NCI-H524 treated with DMSO at 0.1 percent for 48 hours (cell line): ENCODE data around the gene KATNBL1.
"Not testable (repeated sequence)": the region's sequence is repeated elsewhere in the genome, so short reads cannot be mapped to it uniquely, and the experiment has no call there.

Experiments used
- DNase-seq: peaks from one replicate; lab custom pipeline; 2025; lab: John Stamatoyannopoulos, UW

KATNBL1 gene

DNA sequence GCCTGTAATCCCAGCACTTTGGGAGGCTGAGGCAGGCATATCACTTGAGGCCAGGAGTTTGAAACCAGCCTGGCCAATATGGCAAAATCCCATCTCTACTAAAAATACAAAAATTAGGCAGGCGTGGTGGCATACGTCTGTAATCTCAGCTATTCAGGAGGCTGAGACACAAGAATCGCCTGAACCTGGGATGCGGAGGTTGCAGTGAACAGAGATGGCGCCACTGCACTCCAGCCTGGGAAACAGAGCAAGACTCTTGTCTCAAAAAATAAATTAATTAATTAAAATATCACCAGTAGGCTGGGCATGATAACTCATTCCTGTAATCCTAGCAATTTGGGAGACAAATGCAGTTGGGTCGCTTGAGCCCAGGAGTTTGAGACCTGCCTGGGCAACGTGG lies 16.6 kb downstream of the KATNBL1 start:
- DNase-seq = not testable (repeated sequence)

DNA sequence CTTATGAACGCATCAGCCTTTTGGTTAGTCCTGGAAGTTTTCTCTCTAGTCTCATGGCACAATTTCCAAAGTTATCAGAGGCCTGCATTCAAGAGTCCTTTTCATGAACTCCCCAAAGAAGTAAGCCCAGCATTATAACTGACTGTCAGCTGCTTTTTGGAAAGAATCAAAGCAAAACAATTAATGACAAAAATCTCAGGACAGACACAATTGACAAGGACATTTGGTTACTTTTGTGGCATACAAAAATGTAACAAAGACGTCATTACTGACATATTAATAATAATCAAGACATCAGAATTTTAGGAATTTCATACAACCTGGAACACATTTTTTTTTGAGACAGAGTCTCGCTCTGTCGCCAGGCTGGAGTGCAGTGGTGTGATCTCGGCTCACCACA lies 21.2 kb downstream of the KATNBL1 start:
- no peak for DNase-seq

DNA sequence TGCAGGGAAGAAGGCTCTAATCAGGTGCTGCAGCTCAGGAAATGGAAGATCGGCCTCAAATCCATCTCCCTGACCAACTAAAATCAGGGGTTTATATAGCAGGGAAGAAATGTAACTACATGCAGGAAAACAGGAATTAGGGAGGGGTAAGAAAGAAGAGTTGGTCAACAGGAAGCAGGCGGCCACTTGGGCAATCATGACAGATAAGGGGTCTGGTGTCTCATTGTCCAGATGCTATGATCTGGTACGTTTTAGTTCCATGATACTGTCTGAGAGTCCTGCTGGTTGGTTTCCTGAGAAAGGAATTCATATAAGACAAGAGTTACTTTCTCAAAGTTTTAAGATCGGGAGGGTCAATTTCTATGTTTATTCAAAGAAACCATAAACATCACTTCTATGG lies 24.2 kb downstream of the KATNBL1 start:
- DNase-seq = no peak

DNA sequence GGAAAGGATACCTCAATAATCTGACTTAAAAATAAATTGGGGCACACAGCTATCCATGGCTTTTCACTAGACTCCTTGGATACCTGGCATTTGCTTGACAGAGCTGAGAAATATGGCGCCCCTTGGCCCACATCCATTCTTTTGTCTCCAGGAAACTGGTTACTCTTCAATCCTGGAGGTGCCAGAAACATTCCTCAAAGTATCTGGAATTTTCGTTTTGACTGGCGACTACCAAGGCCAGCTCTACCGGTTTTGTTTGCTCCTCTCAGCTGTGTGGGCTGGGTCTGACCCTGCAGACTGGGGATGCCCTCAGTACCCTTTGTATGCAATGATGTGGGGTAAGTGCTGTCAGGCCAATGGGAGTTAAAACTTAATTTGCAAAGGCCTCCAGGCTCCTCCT lies 27.0 kb downstream of the KATNBL1 start:
- no peak for DNase-seq

GRCh38 chr15:34179234-34179633 lies 30.7 kb downstream of the KATNBL1 start:
- DNase-seq = no peak

GRCh38 chr15:34165987-34166573 lies 43.8 kb downstream of the KATNBL1 start:
- not testable (repeated sequence) for DNase-seq

DNA sequence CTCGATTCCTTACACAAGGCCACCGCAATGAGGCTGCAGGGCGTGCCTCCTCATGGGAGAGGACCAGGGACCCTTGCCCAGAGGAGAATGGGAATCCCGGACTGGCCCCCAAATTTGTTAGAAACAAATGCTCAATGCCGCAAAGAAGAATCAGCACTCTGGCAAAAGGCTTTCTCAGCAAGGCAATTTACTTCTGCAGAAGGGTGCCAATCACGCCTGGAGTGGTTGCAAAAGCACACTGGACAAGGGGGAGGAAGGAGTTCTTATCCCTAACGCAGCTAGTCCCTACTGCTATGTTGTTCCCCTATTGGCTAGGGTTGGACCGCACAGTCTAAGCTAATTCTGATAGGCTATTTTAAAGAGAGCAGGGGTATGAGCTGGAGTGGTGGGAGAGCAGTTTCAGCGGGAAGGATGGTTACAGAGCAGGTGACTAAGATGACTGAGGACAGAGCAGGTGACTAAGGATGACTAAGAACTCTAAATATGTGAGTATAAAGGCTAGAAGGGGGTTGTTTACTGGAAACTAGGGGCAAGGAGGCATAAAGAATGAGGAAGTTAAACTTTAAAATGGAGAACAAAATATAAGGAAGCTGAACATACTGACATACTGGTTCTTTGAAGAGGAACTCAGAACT lies 48.5 kb downstream of the KATNBL1 start:
- no peak for DNase-seq

DNA sequence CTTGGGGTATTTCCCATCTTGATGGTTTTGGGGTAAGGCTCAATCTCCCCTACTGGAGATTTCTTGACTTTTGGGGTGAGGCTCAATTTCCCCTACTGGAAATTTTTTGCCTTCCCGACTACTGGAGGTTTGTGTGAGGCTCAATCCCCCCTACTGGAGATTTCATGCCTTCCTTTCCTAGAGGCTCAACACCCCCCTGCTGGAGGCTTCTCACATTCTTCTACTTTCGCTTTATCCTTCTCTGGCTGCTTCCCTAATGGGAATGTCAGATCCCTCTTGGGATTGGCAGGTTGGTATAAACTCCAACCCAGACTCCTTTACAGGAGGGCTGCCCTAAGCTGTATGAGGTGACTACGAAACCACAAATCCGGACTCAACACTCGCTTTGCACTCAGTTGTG lies 49.2 kb downstream of the KATNBL1 start:
- DNase-seq = no peak

GRCh38 chr15:34158355-34158754 lies 51.5 kb downstream of the KATNBL1 start:
- DNase-seq = no peak

DNA sequence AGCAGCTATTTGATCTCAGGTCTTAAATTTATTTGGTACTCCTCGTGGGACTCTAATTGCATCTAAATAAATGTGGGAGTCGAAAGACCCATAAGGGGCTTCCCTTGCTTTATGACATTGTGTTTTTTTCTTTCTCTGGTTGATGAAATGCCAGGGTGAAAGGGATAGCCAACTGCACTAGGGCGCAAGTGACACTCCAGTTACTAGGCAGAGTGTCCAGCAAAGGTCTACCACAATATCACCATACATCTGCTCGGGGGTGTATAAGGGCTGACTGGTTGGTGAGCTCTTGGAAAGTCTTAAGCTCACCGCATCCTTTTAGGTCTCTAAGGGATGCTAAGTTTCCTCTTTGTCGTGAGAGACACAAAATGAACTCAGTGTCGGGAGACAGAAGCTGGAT lies 54.0 kb downstream of the KATNBL1 start:
- DNase-seq = no peak

GRCh38 chr15:34154725-34155204 lies 55.1 kb downstream of the KATNBL1 start:
- DNase-seq = no peak

GRCh38 chr15:34147371-34148140 lies 62.3 kb downstream of the KATNBL1 start:
- DNase-seq = no peak

DNA sequence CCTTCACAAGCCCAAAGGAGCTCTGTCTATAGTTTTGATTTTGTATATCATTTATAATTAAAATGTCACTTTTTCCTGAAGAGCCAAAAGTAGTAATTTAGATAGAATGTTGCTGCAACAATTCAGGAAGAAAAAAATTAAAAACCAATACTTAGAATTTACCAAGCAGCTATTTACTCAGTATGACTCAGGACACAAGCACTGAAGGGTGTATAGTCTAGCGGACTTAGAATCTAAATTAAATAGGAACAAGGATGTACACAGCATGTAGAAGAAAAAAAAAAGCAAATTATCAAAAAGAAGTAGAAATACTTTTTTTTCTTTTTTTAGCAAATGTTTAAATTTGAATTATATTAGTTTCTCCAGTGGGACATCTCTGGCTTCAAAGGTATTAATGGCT lies 76.4 kb downstream of the KATNBL1 start:
- DNase-seq = no peak

GRCh38 chr15:34132881-34133280 lies 77.0 kb downstream of the KATNBL1 start:
- no peak for DNase-seq

GRCh38 chr15:34128898-34129297 lies 81.0 kb downstream of the KATNBL1 start:
- DNase-seq = no peak

DNA sequence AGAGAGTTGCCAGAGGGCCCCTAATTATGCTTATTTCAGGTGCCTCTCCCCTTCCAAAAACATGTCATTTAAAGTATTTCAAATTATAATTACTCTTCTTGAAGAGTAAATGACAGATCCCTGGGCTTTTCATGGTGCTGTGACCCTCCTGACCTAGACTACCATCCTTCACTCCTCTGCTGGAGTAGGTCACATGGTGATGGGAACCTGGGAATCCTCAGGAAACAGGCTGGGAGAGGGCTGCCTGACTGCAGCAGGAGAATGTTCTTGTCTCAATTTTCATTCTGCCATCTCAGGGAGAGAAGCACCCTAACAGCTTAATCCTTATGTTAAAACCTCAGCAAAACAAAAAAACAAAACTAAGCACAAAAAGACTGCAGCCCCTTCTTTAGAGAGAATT lies 83.4 kb downstream of the KATNBL1 start:
- no peak for DNase-seq

DNA sequence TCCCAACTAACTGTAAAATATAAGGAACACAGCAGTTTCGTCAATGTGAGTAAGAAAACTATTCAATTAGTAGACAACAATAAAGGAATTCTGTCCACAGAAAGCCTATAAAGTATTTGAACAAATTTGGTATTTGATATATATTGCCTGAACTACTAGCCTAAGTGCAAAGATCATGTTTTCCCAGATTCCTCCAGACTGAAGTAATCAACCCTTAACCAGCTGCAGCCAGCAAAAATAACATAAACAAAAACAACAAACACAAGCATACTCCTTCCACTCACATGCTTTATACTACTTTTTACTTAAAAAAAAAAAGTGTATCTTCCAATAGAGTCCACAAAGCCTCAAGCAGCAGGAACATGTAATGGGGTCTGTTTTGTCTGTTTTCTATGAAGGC lies 84.0 kb downstream of the KATNBL1 start:
- no peak for DNase-seq

DNA sequence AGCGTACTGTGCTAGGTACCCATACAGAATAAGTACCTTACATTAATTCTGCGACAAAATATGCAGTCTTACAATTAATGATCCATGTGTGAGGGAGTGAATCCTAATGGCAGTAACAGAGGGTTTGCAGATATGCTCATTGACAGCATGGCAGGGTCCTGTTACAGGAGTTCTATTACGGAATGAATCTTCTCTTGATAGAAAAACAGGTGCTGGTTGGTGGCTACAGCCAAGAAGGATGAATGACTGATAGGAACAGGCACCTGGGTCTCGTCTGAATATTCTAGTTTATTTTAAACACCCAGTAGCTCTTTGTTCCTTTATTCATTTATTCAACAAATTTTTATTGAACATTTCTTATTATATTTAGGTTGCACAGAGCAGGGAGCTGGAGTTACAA lies 85.2 kb downstream of the KATNBL1 start:
- DNase-seq = no peak

DNA sequence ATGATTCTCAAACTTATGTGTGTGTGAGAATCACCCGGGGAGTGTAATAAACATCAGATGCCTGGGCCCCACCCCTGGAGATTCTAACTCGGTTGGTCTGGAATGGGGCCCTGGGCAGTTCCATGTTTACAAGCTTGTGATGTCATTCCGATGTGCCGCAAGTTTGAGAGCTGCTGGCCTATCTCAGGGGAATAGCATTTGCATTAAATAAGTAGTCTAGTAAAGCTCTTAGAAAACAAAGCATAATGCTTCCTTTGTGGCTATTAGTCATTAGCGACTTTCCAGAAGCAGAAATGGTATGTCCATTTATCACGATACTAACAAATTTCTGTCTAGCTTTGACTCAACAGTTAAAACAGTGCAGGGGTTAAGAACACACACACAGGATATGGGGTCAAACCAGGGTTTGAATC lies 87.1 kb downstream of the KATNBL1 start:
- no peak for DNase-seq

- DNase-seq = not testable (repeated sequence)
These were observed 88.1 kb downstream of the KATNBL1 start for GRCh38 chr15:34121786-34122185.

- not testable (repeated sequence) for DNase-seq
These were observed 89.5 kb downstream of the KATNBL1 start for GRCh38 chr15:34120420-34120819.

DNA sequence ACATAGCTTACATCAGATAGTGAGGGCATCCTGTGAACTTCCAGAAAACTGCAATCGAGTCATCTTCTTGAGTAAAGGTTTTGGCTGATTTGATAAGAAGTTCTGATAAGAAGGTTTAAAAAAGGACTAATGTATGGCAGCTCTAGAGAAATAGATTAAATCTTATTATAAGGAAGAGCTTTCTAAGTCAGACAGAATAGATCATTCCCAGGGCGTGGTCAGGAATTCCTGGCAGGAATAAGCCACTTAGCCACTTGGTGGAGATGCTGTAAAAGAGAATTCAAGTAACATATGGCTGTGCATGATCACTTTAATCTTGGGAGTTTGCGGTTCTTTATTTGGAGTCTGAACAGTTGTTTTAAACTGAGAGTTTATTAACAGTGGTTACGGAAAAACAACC lies 90.6 kb downstream of the KATNBL1 start:
- DNase-seq = peak; percentile 66

- DNase-seq = peak; percentile 29
These were observed 93.3 kb downstream of the KATNBL1 start for GRCh38 chr15:34116620-34117019.
